Colonic mucosa (tissue), 4 donors: ENCODE measurements around the gene PLCB1. TPM values are rescaled to one million over a fixed set of nuclear protein-coding genes. Genes with fewer than 3 reads are reported as not detected.

Source experiments
- DNase-seq: peaks from one replicate; pipeline ENCODE4 v3.0.0-alpha.2; 2020
- H3K27ac ChIP-seq: fragments of 200-600 bp; one replicate; pipeline ENCODE4 v1.8.0; 2021
- H3K27me3 ChIP-seq: fragments of 200-600 bp; one replicate; pipeline ENCODE4 v1.8.0; 2021
- H3K36me3 ChIP-seq: fragments of 200-600 bp; one replicate; pipeline ENCODE4 v1.8.0; 2021
- H3K4me1 ChIP-seq: fragments of 200-600 bp; one replicate; pipeline ENCODE4 v1.8.0; 2021; ENCODE audit warnings: mild to moderate bottlenecking
- H3K4me3 ChIP-seq: fragments of 200-600 bp; one replicate; pipeline ENCODE4 v1.8.0; 2021
- H3K9ac ChIP-seq, 2 donors: one replicate each; pipeline ENCODE4 v1.7.0; 2013; ENCODE audit warnings: control low read depth in 2 of 2, low read depth in 2 of 2, low read length in 2 of 2
- H3K9me3 ChIP-seq: fragments of 200-600 bp; one replicate; pipeline ENCODE4 v1.8.0; 2021
- CTCF ChIP-seq: fragments of 200-600 bp; IDR thresholded peaks from one replicate; pipeline ENCODE4 v1.8.0; 2022; ENCODE audit warnings: antibody characterized with exemption, mild to moderate bottlenecking
- intact Hi-C: fragments of 100-400 bp; cut with DNase I; formaldehyde crosslinking; loops from one replicate; pipeline ENCODE4 v1.14.1; 2022
- total RNA-seq, 2 donors: library from RNA; stranded (reverse); fragmentation: NEBNext Ultra II Directional in 1 of 2; extraction: Animal tissue kit (Norgen Biotek cat#: 25700) in 1 of 2; gene quantifications; one replicate each; pipeline ENCODE4 v1.2.1, GENCODE V29; 2021
- donor health status: healthy.
- donor health status: DM: no; HTN: no; CAD: no.
- donor health status: DM: no; HTN: no; CAD: no.

The PLCB1 gene
- total RNA-seq, 2 donors from 2014 or later = 8.3 to 9.6 TPM

GRCh38 chr20:8366303-8366923 is 234.3 kb downstream of the PLCB1 start:
- Histone ChIP-seq H3K9me3 (no peaks in the 10 kb centered on the region), H3K27me3 (no peaks in the 10 kb centered on the region), H3K9ac (no peak overlapping the region), H3K4me3 (no peak overlapping the region), H3K36me3 (no peaks in the 10 kb centered on the region), H3K4me1 (no peaks in the 10 kb centered on the region), H3K27ac (no peak overlapping the region)
- no peak for TF ChIP-seq CTCF
- no peak for DNase-seq
- intact Hi-C loops = no loop called here

GRCh38 chr20:8367689-8368088 is 235.6 kb downstream of the PLCB1 start:
- DNase-seq = no peak
- H3K27ac ChIP-seq = no peak overlapping the region
- H3K36me3 ChIP-seq = no peaks in the 10 kb centered on the region
- no peaks in the 10 kb centered on the region for H3K4me1 ChIP-seq
- no peak for TF ChIP-seq CTCF
- intact Hi-C loops = no loop called here
- H3K27me3 ChIP-seq = no peaks in the 10 kb centered on the region
- H3K9ac ChIP-seq = no peak overlapping the region
- H3K4me3 ChIP-seq = no peak overlapping the region
- H3K9me3 ChIP-seq = no peaks in the 10 kb centered on the region

- no peak for DNase-seq
- no peak overlapping the region for H3K4me3 ChIP-seq
- no peak for TF ChIP-seq CTCF
- H3K27me3 ChIP-seq = no peaks in the 10 kb centered on the region
- no peaks in the 10 kb centered on the region for H3K4me1 ChIP-seq
- intact Hi-C loops = no loop called here
- H3K9ac ChIP-seq = no peak overlapping the region
- no peaks in the 10 kb centered on the region for H3K36me3 ChIP-seq
- H3K27ac ChIP-seq = no peak overlapping the region
- no peaks in the 10 kb centered on the region for H3K9me3 ChIP-seq
Measured at GRCh38 chr20:8368670-8369069, 236.6 kb downstream of the PLCB1 start.

GRCh38 chr20:8369311-8369710 is 237.2 kb downstream of the PLCB1 start:
- Histone ChIP-seq H3K4me3 (no peak overlapping the region), H3K9ac (no peak overlapping the region), H3K36me3 (no peaks in the 10 kb centered on the region), H3K4me1 (no peaks in the 10 kb centered on the region), H3K27ac (no peak overlapping the region), H3K27me3 (no peaks in the 10 kb centered on the region), H3K9me3 (no peaks in the 10 kb centered on the region)
- DNase-seq = no peak
- no peak for TF ChIP-seq CTCF
- intact Hi-C loops = no loop called here

- H3K9ac ChIP-seq = no peak overlapping the region
- H3K4me3 ChIP-seq = no peak overlapping the region
- intact Hi-C loops = no loop called here
- H3K36me3 ChIP-seq = no peaks in the 10 kb centered on the region
- H3K27ac ChIP-seq = no peak overlapping the region
- TF ChIP-seq CTCF = no peak
- H3K27me3 ChIP-seq = no peaks in the 10 kb centered on the region
- DNase-seq = no peak
- H3K4me1 ChIP-seq = no peaks in the 10 kb centered on the region
- H3K9me3 ChIP-seq = no peaks in the 10 kb centered on the region
Measured at GRCh38 chr20:8370774-8371173, 238.7 kb downstream of the PLCB1 start.
